H1 (cell line): ENCODE results near the gene KCNC1. TPM values are rescaled to one million over a fixed set of nuclear protein-coding genes. Genes with fewer than 3 reads are reported as not detected.

ENCODE experiments used
- BACH1 ChIP-seq: IDR thresholded peaks from 2 replicates; pipeline ENCODE4 v1.6.1; 2012; ENCODE audit warnings: low read length, improper control_type of control experiment
- E2F6 ChIP-seq: IDR thresholded peaks from 2 replicates; pipeline ENCODE4 v1.6.1; 2012; ENCODE audit warnings: inconsistent platforms
- SP1 ChIP-seq: IDR thresholded peaks from 2 replicates; pipeline ENCODE4 v1.6.1; 2011; ENCODE audit warnings: low read depth, low read length
- SUZ12 ChIP-seq: fragments of 200-600 bp; sonication (generic); IDR thresholded peaks from 2 replicates; pipeline ENCODE4 v1.6.1; 2012; ENCODE audit warnings: mild to moderate bottlenecking, inconsistent platforms, low read length, moderate library complexity, mixed read lengths
- polyA plus RNA-seq, 7 experiments: library from polyadenylated mRNA; depleted of rRNA in 3 of 7; stranded (reverse) in 5 of 7; unstranded in 2 of 7; fragments of >200 nt in 5 of 7; fragments of 200-250 nt in 2 of 7; gene quantifications; 1 replicate in 5 of 7; 2 replicates in 1 of 7; 4 replicates in 1 of 7; pipeline versions ENCODE4 v1.2.1 to v1.2.3, GENCODE V29; 2011 to 2013; ENCODE audit warnings: missing spikeins in 2 of 7, mixed read lengths in 2 of 7
- total RNA-seq: library from RNA; stranded (reverse); fragmentation: NEBNext Ultra II Directional; extraction: Animal tissue kit (Norgen Biotek cat#: 25700); gene quantifications from 2 replicates; pipeline ENCODE4 v1.2.1, GENCODE V29; 2021
- TF ChIP-seq, protein P1 (sequence below): IDR thresholded peaks from 2 replicates; pipeline ENCODE4 v1.6.1; 2012; ENCODE audit warnings: low read length, inconsistent platforms

The KCNC1 gene
- total and polyA plus RNA-seq, 2 of the 8 experiments (the other 6 are each of a cell fraction or from before 2014, with no cell fraction given) = 0.11 to 0.26 TPM

GRCh38 chr11:17707830-17708229 is 26.8 kb upstream of the KCNC1 start (continued):
- TF ChIP-seq E2F6 (no peak), BACH1 (no peak), SUZ12 (no peak), SP1 (no peak)
- TF ChIP-seq, protein P1, sequence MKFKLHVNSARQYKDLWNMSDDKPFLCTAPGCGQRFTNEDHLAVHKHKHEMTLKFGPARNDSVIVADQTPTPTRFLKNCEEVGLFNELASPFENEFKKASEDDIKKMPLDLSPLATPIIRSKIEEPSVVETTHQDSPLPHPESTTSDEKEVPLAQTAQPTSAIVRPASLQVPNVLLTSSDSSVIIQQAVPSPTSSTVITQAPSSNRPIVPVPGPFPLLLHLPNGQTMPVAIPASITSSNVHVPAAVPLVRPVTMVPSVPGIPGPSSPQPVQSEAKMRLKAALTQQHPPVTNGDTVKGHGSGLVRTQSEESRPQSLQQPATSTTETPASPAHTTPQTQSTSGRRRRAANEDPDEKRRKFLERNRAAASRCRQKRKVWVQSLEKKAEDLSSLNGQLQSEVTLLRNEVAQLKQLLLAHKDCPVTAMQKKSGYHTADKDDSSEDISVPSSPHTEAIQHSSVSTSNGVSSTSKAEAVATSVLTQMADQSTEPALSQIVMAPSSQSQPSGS = no peak
